A549 (cell line): ENCODE results near the gene BCAT1. TPM values are rescaled to one million over a fixed set of nuclear protein-coding genes. Genes with fewer than 3 reads are reported as not detected.

Experiments used
- ATAC-seq, 2 experiments: fragments of 200-7000 bp in 1 of 2; fragments of >200 bp in 1 of 2; cut with Nextera tagmentation in 1 of 2; cut with Tn5 transposase in 1 of 2; 3 replicates each; pipeline versions ENCODE4 v1.8.0 to v1.9.1; 2018 to 2020; ENCODE audit warnings: mild to moderate bottlenecking in 1 of 2, moderate library complexity in 1 of 2
- CTCF ChIA-PET: fragments of 300-600 bp; sonication (Branson Sonifier 250); formaldehyde crosslinking; extraction: SDS; loops from one replicate; lab custom pipeline; 2021; ENCODE audit warnings: antibody characterized with exemption, inconsistent platforms; lab: Yijun Ruan, JAX
- POLR2A ChIA-PET: fragments of 350-600 bp; formaldehyde crosslinking; extraction: SDS; loops from one replicate; lab custom pipeline; 2021; ENCODE audit warnings: antibody characterized with exemption, inconsistent platforms; lab: Yijun Ruan, JAX
- DNase-seq, 2 experiments: peaks; one replicate each; pipeline versions ENCODE4 v3.0.0 to v3.0.0-alpha.2; 2011 to 2016; ENCODE audit warnings: low read depth in 1 of 2, low spot score in 1 of 2
- FAIRE-seq: peaks from 2 replicates; lab custom pipeline; 2011; peaks lifted over from hg19 to GRCh38; lab: Jason Lieb, UNC
- H3K27ac ChIP-seq, 2 experiments: fragments of >200 bp; sonication (Bioruptor Twin); formaldehyde crosslinking; 3 replicates each; pipeline ENCODE4 v1.5.1; 2016 to 2017
- H3K4me1 ChIP-seq: fragments of >200 bp; sonication (Bioruptor Twin); formaldehyde crosslinking; 3 replicates; pipeline ENCODE4 v1.6.1; 2016
- H3K4me2 ChIP-seq: fragments of >200 bp; sonication (Bioruptor Twin); formaldehyde crosslinking; 3 replicates; pipeline ENCODE4 v1.6.1; 2016
- H3K4me3 ChIP-seq: fragments of >200 bp; sonication (Bioruptor Twin); formaldehyde crosslinking; 3 replicates; pipeline ENCODE4 v1.5.1; 2016
- H3K9me3 ChIP-seq: fragments of >200 bp; sonication (Bioruptor Twin); formaldehyde crosslinking; 3 replicates; pipeline ENCODE4 v1.6.1; 2016
- CBX8 ChIP-seq: fragments of 200-600 bp; sonication (generic); IDR thresholded peaks from 2 replicates; pipeline ENCODE4 v1.6.1; 2016
- CEBPB ChIP-seq, 2 experiments: fragments of >200 bp in 1 of 2; sonication (Bioruptor Twin) in 1 of 2; formaldehyde crosslinking in 1 of 2; IDR thresholded peaks; 2 replicates each; pipeline ENCODE4 v1.6.1; 2012 to 2016
- CTCF ChIP-seq: fragments of >200 bp; sonication (Bioruptor Twin); formaldehyde crosslinking; IDR thresholded peaks from 3 replicates; pipeline ENCODE4 v1.5.1; 2016
- E2F6 ChIP-seq: IDR thresholded peaks from 2 replicates; pipeline ENCODE4 v1.6.1; 2012; ENCODE audit warnings: low read depth, borderline replicate concordance
- EP300 ChIP-seq, 2 experiments: fragments of >200 bp; sonication (Bioruptor Twin); formaldehyde crosslinking; IDR thresholded peaks; 2 replicates in 1 of 2; 3 replicates in 1 of 2; pipeline ENCODE4 v1.6.1; 2016 to 2017
- ESRRA ChIP-seq: fragments of 150-350 bp; IDR thresholded peaks from 2 replicates; pipeline ENCODE4 v1.6.1; 2014; ENCODE audit warnings: mild to moderate bottlenecking, low read length, borderline replicate concordance
- FOSB ChIP-seq: fragments of 250-450 bp; sonication (Bioruptor Pico); IDR thresholded peaks from 2 replicates; pipeline ENCODE4 v1.5.0; 2020; ENCODE audit warnings: mild to moderate bottlenecking, moderate library complexity
- FOXS1 ChIP-seq: fragments of 250-450 bp; sonication (Bioruptor Pico); IDR thresholded peaks from 2 replicates; pipeline ENCODE4 v1.5.0; 2020; ENCODE audit warnings: mild to moderate bottlenecking, moderate library complexity
- GATA3 ChIP-seq: IDR thresholded peaks from 2 replicates; pipeline ENCODE4 v1.6.1; 2012; ENCODE audit warnings: borderline replicate concordance
- HEYL ChIP-seq: fragments of 250-450 bp; sonication (Bioruptor Pico); IDR thresholded peaks from 2 replicates; pipeline ENCODE4 v1.8.0; 2021; ENCODE audit warnings: mild to moderate bottlenecking, moderate library complexity
- HOXB13 ChIP-seq: fragments of 250-450 bp; sonication (Bioruptor Pico); IDR thresholded peaks from 2 replicates; pipeline ENCODE4 v1.5.0; 2020; ENCODE audit warnings: low read depth, mild to moderate bottlenecking, moderate library complexity
- HOXB5 ChIP-seq: fragments of 250-450 bp; sonication (Bioruptor Pico); IDR thresholded peaks from 2 replicates; pipeline ENCODE4 v1.5.0; 2020; ENCODE audit warnings: mild to moderate bottlenecking, moderate library complexity
- MAZ ChIP-seq: fragments of 150-350 bp; IDR thresholded peaks from 2 replicates; pipeline ENCODE4 v1.6.1; 2014; ENCODE audit warnings: antibody characterized with exemption, low read depth, low read length, borderline replicate concordance
- NPAS2 ChIP-seq: fragments of 250-450 bp; sonication (Bioruptor Pico); IDR thresholded peaks from 2 replicates; pipeline ENCODE4 v1.8.0; 2022; ENCODE audit warnings: mild to moderate bottlenecking, moderate library complexity, borderline replicate concordance
- NR3C1 ChIP-seq: fragments of >200 bp; sonication (Bioruptor Twin); formaldehyde crosslinking; IDR thresholded peaks from 3 replicates; pipeline ENCODE4 v1.6.1; 2017
- POLR2A ChIP-seq: IDR thresholded peaks from 2 replicates; pipeline ENCODE4 v1.6.1; 2012; ENCODE audit warnings: mild to moderate bottlenecking, low read length
- RAD21 ChIP-seq, 2 experiments: fragments of >200 bp in 1 of 2; sonication (Bioruptor Twin) in 1 of 2; formaldehyde crosslinking in 1 of 2; IDR thresholded peaks in 1 of 2; conservative IDR thresholded peaks in 1 of 2; 2 replicates in 1 of 2; 3 replicates in 1 of 2; pipeline ENCODE4 v1.6.1; 2012 to 2018; ENCODE audit warnings: inconsistent platforms in 1 of 2
- RNF2 ChIP-seq: fragments of 200-600 bp; sonication (generic); IDR thresholded peaks from 2 replicates; pipeline ENCODE4 v1.6.1; 2016; ENCODE audit warnings: low read depth, mild to moderate bottlenecking, antibody characterized with exemption, moderate library complexity, borderline replicate concordance
- TFCP2L1 ChIP-seq: fragments of 250-450 bp; sonication (Bioruptor Pico); IDR thresholded peaks from 2 replicates; pipeline ENCODE4 v1.5.0; 2021; ENCODE audit warnings: mild to moderate bottlenecking
- ZC3H11A ChIP-seq: fragments of 450-650 bp; IDR thresholded peaks from 2 replicates; pipeline ENCODE4 v1.6.1; 2014; ENCODE audit warnings: antibody characterized with exemption, mild to moderate bottlenecking
- WGBS: methylation state at CpG from one replicate; pipeline ENCODE4 v1.1.6; 2017; ENCODE audit errors: missing lambda C conversion rate; 5-methylcytosine and 5-hydroxymethylcytosine counted together
- polyA plus RNA-seq, 4 experiments: library from polyadenylated mRNA; depleted of rRNA in 3 of 4; stranded (reverse); fragments of >200 nt; fragmentation: RNase III in 1 of 4; extraction: RNeasy Plus Mini Kit Qiagen cat#74134 plus additional on column Dnase treatment in 1 of 4; gene quantifications; 2 replicates in 3 of 4; 3 replicates in 1 of 4; pipeline ENCODE4 v1.2.3, GENCODE V29; 2011 to 2017
- TF ChIP-seq, protein P1 (sequence below): fragments of 200-600 bp; sonication (generic); IDR thresholded peaks from 2 replicates; pipeline ENCODE4 v1.6.1; 2016; ENCODE audit warnings: antibody characterized with exemption, mild to moderate bottlenecking, moderate library complexity
- TF ChIP-seq, protein P2 (sequence below): fragments of 450-650 bp; IDR thresholded peaks from 2 replicates; pipeline ENCODE4 v1.6.1; 2014; ENCODE audit warnings: antibody characterized with exemption
- TF ChIP-seq, protein P3 (sequence below): fragments of >200 bp; sonication (Bioruptor Twin); formaldehyde crosslinking; IDR thresholded peaks from 2 replicates; pipeline ENCODE4 v1.6.1; 2016

The BCAT1 gene
- polyA plus RNA-seq, 2 of the 4 experiments (the other 2 are of a cell fraction), result 10.5 to 14.6 TPM

DNA sequence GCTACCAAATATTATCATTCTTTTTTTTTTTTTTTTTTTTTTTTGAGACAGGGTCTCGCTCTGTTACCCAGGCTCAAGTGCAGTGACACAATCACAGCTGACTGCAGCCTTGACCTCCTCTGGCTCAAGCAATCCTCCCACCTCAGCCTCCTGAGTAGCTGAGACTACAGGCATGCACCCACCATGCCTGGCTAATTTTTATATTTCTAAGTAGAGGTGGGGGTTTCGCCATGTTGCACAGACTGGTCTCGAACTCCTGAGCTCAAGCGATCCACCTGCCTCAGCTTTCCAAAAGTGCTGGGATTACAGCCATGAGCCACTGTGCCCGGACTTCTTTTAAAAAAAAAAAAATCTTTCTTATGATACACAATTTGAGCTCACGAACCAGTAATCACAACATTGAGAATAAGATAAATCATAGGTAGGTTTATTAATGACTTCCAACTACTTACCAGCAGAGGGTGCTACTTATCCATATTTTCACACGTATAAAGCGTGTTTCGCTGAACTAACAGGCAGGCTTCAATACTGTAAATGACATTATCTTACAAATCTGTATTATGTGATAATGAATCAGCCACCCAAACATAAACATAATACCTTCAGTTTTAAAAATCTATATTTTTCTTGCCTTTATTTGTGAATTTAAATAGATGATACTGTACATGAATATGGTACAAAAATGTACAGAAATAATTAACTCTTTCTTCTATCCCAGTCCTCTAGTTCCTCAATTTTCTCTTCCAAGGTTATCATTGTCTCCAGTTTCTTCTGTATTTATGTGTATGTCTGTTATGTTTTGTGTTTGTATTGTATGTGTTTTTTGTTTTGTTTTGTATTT, 42.5 kb upstream of the BCAT1 start (continued):
- TF ChIP-seq E2F6 (no peak), CTCF (peak; percentile 77), GATA3 (no peak), RNF2 (no peak), NR3C1 (no peak)
- TF ChIP-seq, all 56 proteins: peak for 3

- Histone ChIP-seq H3K4me2 (no peak overlapping the region), H3K4me1 (no peaks in the 10 kb centered on the region), H3K27ac (no peak overlapping the region), H3K9me3 (no peaks in the 10 kb centered on the region), H3K4me3 (no peak overlapping the region)
- no peak for TF ChIP-seq HOXB5 (CRISPR knock-in tag)
- TF ChIP-seq GATA3, result no peak
- TF ChIP-seq, protein P1, sequence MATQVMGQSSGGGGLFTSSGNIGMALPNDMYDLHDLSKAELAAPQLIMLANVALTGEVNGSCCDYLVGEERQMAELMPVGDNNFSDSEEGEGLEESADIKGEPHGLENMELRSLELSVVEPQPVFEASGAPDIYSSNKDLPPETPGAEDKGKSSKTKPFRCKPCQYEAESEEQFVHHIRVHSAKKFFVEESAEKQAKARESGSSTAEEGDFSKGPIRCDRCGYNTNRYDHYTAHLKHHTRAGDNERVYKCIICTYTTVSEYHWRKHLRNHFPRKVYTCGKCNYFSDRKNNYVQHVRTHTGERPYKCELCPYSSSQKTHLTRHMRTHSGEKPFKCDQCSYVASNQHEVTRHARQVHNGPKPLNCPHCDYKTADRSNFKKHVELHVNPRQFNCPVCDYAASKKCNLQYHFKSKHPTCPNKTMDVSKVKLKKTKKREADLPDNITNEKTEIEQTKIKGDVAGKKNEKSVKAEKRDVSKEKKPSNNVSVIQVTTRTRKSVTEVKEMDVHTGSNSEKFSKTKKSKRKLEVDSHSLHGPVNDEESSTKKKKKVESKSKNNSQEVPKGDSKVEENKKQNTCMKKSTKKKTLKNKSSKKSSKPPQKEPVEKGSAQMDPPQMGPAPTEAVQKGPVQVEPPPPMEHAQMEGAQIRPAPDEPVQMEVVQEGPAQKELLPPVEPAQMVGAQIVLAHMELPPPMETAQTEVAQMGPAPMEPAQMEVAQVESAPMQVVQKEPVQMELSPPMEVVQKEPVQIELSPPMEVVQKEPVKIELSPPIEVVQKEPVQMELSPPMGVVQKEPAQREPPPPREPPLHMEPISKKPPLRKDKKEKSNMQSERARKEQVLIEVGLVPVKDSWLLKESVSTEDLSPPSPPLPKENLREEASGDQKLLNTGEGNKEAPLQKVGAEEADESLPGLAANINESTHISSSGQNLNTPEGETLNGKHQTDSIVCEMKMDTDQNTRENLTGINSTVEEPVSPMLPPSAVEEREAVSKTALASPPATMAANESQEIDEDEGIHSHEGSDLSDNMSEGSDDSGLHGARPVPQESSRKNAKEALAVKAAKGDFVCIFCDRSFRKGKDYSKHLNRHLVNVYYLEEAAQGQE, result no peak
- TF ChIP-seq EP300 (IDR thresholded peaks at IDR 0.05), result no peak
- TF ChIP-seq CEBPB (IDR thresholded peaks at IDR 0.05), result no peak
- TF ChIP-seq HOXB13 (CRISPR knock-in tag), result no peak
- no peak for TF ChIP-seq MAZ
- TF ChIP-seq TFCP2L1 (CRISPR knock-in tag), result no peak
- no peak for TF ChIP-seq CBX8
- no peak for TF ChIP-seq FOSB
- TF ChIP-seq POLR2A, result no peak
- no peak for TF ChIP-seq ZC3H11A
- no peak for TF ChIP-seq ESRRA
- TF ChIP-seq NPAS2 (CRISPR knock-in tag), result no peak
- no peak for TF ChIP-seq HEYL (CRISPR knock-in tag)
- TF ChIP-seq, protein P2, sequence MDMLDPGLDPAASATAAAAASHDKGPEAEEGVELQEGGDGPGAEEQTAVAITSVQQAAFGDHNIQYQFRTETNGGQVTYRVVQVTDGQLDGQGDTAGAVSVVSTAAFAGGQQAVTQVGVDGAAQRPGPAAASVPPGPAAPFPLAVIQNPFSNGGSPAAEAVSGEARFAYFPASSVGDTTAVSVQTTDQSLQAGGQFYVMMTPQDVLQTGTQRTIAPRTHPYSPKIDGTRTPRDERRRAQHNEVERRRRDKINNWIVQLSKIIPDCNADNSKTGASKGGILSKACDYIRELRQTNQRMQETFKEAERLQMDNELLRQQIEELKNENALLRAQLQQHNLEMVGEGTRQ, result no peak
- TF ChIP-seq, protein P3, sequence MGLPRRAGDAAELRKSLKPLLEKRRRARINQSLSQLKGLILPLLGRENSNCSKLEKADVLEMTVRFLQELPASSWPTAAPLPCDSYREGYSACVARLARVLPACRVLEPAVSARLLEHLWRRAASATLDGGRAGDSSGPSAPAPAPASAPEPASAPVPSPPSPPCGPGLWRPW, result no peak
- TF ChIP-seq RNF2, result no peak
- TF ChIP-seq RAD21 (conservative IDR thresholded peaks at IDR 0.05 in 1 of 2, IDR thresholded peaks at IDR 0.05 in 1 of 2), result no peak
- TF ChIP-seq FOXS1 (CRISPR knock-in tag), result no peak
- CTCF ChIA-PET, result interaction anchor here (0.9 kb wide), 1 partner anchor 135 kb away, joined by 4 read pairs; no protein-coding TSS in a partner anchor
- POLR2A ChIA-PET, result no interaction called here
- FAIRE-seq (no peak), ATAC-seq (no peak), DNase-seq (no peak)
- WGBS, result 29% methylated on average over 2 of the region's 2 CpGs
These were observed 40.3 kb upstream of the BCAT1 start for GRCh38 chr12:24989216-24989615.
